Testis (tissue), 3 donors: ENCODE measurements around the gene GPATCH8. TPM values are rescaled to one million over a fixed set of nuclear protein-coding genes. Genes with fewer than 3 reads are reported as not detected.
A peak's percentile ranks its signal among the peaks of the same experiment; 100 is the strongest.

Experiments used
- DNase-seq: peaks from one replicate; pipeline ENCODE4 v3.0.0-alpha.2; 2019
- H3K27ac ChIP-seq, 2 donors: fragments of 200-600 bp; sonication (generic); one replicate each; pipeline ENCODE4 v1.5.1; 2019
- H3K27me3 ChIP-seq: fragments of 200-600 bp; sonication (generic); one replicate; pipeline ENCODE4 v1.5.1; 2019
- H3K36me3 ChIP-seq: fragments of 200-600 bp; sonication (generic); one replicate; pipeline ENCODE4 v1.5.1; 2017; ENCODE audit warnings: low read depth; ENCODE audit errors: missing control alignments
- H3K4me1 ChIP-seq: fragments of 200-600 bp; sonication (generic); one replicate; pipeline ENCODE4 v1.5.1; 2019
- H3K4me3 ChIP-seq, 2 donors: fragments of 200-600 bp; sonication (generic); one replicate each; pipeline ENCODE4 v1.5.1; 2017 to 2019
- H3K9me3 ChIP-seq: fragments of 200-600 bp; sonication (generic); one replicate; pipeline ENCODE4 v1.5.1; 2017
- CTCF ChIP-seq, 3 experiments: fragments of 450-650 bp in 2 of 3; fragments of 200-600 bp in 1 of 3; sonication (generic) in 1 of 3; IDR thresholded peaks; one replicate each; pipeline ENCODE4 v1.5.1; 2016 to 2019; ENCODE audit warnings: antibody characterized with exemption in 3 of 3, mild to moderate bottlenecking in 2 of 3, moderate library complexity in 1 of 3
- POLR2A ChIP-seq: fragments of 450-650 bp; IDR thresholded peaks from one replicate; pipeline ENCODE4 v1.6.1; 2017; ENCODE audit warnings: antibody characterized with exemption, mild to moderate bottlenecking, moderate library complexity
- WGBS, 2 donors: methylation state at CpG; one replicate each; pipeline ENCODE4 v1.1.5; 2018; 5-methylcytosine and 5-hydroxymethylcytosine counted together
- intact Hi-C: fragments of 100-400 bp; cut with DNase I; formaldehyde crosslinking; loops from one replicate; pipeline ENCODE4 v1.15.1; 2023; ENCODE audit warnings: low total_unique reads
- polyA plus RNA-seq: library from polyadenylated mRNA; stranded (reverse); fragments of 350-450 nt; fragmentation: Illumina TruSeq; extraction: RNeasy Lipid Tissue Mini Kit (QIAGEN cat#74804); gene quantifications from one replicate; pipeline ENCODE4 v1.2.3, GENCODE V29; 2014; ENCODE audit warnings: low read depth, low replicate concordance; ENCODE audit not compliant: insufficient read depth
- total RNA-seq, 2 donors: library from RNA; depleted of rRNA; stranded (reverse); fragments of >200 nt; gene quantifications; one replicate each; pipeline ENCODE4 v1.2.3, GENCODE V29; 2016

The GPATCH8 gene
- total and polyA plus RNA-seq, 3 donors from 2014 or later = 32.8 to 70.0 (median 69.2) TPM

- intact Hi-C loops = no loop called here
- no peak for TF ChIP-seq POLR2A
- TF ChIP-seq CTCF (IDR thresholded peaks at IDR 0.05) = peak; percentile 19 to 35 (median 29)
- H3K36me3 ChIP-seq = no peaks in the 10 kb centered on the region
- WGBS, 2 donors = 47 to 63% methylated on average over 32 to 70 of the region's 77 CpGs
- no peak overlapping the region for H3K27ac ChIP-seq
- H3K27me3 ChIP-seq = no peaks in the 10 kb centered on the region
- H3K4me1 ChIP-seq = no peaks in the 10 kb centered on the region
- peak overlapping the region; percentile 21 to 29 for H3K4me3 ChIP-seq
- no peaks in the 10 kb centered on the region for H3K9me3 ChIP-seq
- peak; percentile 74 for DNase-seq
Measured at GRCh38 chr17:44354582-44355561, 148.3 kb downstream of the GPATCH8 start.

GRCh38 chr17:44353672-44354331, 149.4 kb downstream of the GPATCH8 start:
- 32 to 40% methylated on average over 12 to 90 of the region's 98 CpGs for WGBS, 2 donors
- H3K9me3 ChIP-seq = no peaks in the 10 kb centered on the region
- TF ChIP-seq POLR2A = no peak
- TF ChIP-seq CTCF (IDR thresholded peaks at IDR 0.05) = no peak
- peak overlapping the region in 1 of 2 donors; percentile 56 for H3K27ac ChIP-seq
- H3K36me3 ChIP-seq = no peaks in the 10 kb centered on the region
- H3K27me3 ChIP-seq = no peaks in the 10 kb centered on the region
- H3K4me3 ChIP-seq = peak overlapping the region; percentile 34 to 47
- intact Hi-C loops = no loop called here
- peak; percentile 61 for DNase-seq
- H3K4me1 ChIP-seq = no peaks in the 10 kb centered on the region

GRCh38 chr17:44352828-44353671, 150.2 kb downstream of the GPATCH8 start:
- Histone ChIP-seq H3K27ac (peak overlapping the region in 1 of 2 donors; percentile 56), H3K9me3 (no peaks in the 10 kb centered on the region), H3K36me3 (no peaks in the 10 kb centered on the region), H3K27me3 (no peaks in the 10 kb centered on the region), H3K4me1 (no peaks in the 10 kb centered on the region), H3K4me3 (peak overlapping the region; percentile 34 to 47)
- no peak for TF ChIP-seq CTCF (IDR thresholded peaks at IDR 0.05)
- TF ChIP-seq POLR2A = no peak
- no peak for DNase-seq
- intact Hi-C loops = no loop called here
- 42% methylated on average over 13 to 22 of the region's 22 CpGs for WGBS, 2 donors

GRCh38 chr17:44351961-44352827, 151.0 kb downstream of the GPATCH8 start:
- intact Hi-C loops = no loop called here

More at GRCh38 chr17:44351961-44352827, 151.0 kb downstream of the GPATCH8 start:
- Histone ChIP-seq H3K4me3 (no peak overlapping the region), H3K36me3 (no peaks in the 10 kb centered on the region), H3K27ac (no peak overlapping the region), H3K27me3 (no peaks in the 10 kb centered on the region), H3K9me3 (no peaks in the 10 kb centered on the region), H3K4me1 (no peaks in the 10 kb centered on the region)
- no peak for DNase-seq
- WGBS, 2 donors = 77 to 81% methylated on average over 12 to 35 of the region's 36 CpGs
- TF ChIP-seq POLR2A = no peak
- TF ChIP-seq CTCF (IDR thresholded peaks at IDR 0.05) = no peak
